ENCODE measurements around the gene CHIA. TPM values are rescaled to one million over a fixed set of nuclear protein-coding genes. Genes with fewer than 3 reads are reported as not detected.
A peak's percentile ranks its signal among the peaks of the same experiment; 100 is the strongest.

CHIA gene
- total and polyA plus RNA-seq, 2 of the 13 experiments (the other 11 are each of a cell fraction or from before 2014, with no cell fraction given) = not detected

DNA sequence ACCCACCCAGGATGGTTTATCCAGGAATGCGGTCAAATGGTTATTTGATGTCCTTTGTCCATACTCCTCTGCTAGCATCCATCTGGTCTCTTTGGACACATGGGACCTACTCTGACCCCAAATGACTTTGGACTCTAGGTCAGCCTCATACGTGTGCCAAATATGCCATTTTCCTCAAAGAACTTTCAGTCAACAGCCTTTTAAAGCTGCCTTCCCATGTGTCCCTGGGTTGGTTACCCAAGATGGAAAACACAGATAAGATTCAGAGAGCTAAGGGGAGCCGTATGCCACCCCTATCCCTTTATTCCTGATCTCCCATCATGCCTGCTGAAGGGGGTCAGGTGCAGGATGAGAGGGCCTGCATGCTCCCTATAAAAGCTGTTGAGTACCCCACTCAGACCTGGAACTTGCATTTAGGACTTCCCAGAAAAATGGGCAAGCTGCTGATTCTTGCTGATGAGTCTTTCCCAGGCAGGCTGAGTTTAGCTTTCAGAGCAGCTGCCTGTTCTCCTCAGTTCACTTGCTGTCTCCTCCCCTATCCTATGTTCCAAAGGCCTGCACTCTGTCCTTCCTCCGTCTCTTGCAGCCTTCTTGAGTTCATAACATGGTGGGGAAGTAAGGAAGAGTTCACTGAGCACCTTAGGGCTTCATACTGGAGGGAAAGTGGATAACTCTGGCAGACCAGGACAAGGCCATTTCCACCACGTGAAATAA lies 43.4 kb upstream of the CHIA start (continued):
- no peak for TF ChIP-seq MLXIP (CRISPR knock-in tag; IDR thresholded peaks at IDR 0.05; ENCODE audit: borderline replicate concordance)
- TF ChIP-seq BCL6 (CRISPR knock-in tag; IDR thresholded peaks at IDR 0.05) = peak; percentile 91
- no peak for TF ChIP-seq FLYWCH1 (CRISPR knock-in tag; IDR thresholded peaks at IDR 0.05)
- TF ChIP-seq, protein P1, sequence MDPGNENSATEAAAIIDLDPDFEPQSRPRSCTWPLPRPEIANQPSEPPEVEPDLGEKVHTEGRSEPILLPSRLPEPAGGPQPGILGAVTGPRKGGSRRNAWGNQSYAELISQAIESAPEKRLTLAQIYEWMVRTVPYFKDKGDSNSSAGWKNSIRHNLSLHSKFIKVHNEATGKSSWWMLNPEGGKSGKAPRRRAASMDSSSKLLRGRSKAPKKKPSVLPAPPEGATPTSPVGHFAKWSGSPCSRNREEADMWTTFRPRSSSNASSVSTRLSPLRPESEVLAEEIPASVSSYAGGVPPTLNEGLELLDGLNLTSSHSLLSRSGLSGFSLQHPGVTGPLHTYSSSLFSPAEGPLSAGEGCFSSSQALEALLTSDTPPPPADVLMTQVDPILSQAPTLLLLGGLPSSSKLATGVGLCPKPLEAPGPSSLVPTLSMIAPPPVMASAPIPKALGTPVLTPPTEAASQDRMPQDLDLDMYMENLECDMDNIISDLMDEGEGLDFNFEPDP (CRISPR knock-in tag; conservative IDR thresholded peaks at IDR 0.05) = no peak
- TF ChIP-seq ELF1 (CRISPR knock-in tag; IDR thresholded peaks at IDR 0.05) = 0 out of 2 replicates have a peak, but pooled peaks have one; percentile 21
- no peak for TF ChIP-seq HNRNPK (IDR thresholded peaks at IDR 0.05; ENCODE audit: low read depth, low read length, poor library complexity, severe bottlenecking)
- no peak for TF ChIP-seq NCOA5 (CRISPR knock-in tag; IDR thresholded peaks at IDR 0.05)
- TF ChIP-seq KDM6A (CRISPR knock-in tag; IDR thresholded peaks at IDR 0.05; ENCODE audit: low read depth) = no peak
- TF ChIP-seq, protein P2, sequence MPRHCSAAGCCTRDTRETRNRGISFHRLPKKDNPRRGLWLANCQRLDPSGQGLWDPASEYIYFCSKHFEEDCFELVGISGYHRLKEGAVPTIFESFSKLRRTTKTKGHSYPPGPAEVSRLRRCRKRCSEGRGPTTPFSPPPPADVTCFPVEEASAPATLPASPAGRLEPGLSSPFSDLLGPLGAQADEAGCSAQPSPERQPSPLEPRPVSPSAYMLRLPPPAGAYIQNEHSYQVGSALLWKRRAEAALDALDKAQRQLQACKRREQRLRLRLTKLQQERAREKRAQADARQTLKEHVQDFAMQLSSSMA (CRISPR knock-in tag; IDR thresholded peaks at IDR 0.05) = no peak
- peak; percentile 60 for TF ChIP-seq FOXA3 (CRISPR knock-in tag; IDR thresholded peaks at IDR 0.05)
- 0 out of 2 replicates have a peak, but pooled peaks have one; percentile 21 for TF ChIP-seq SPEN (CRISPR knock-in tag; IDR thresholded peaks at IDR 0.05; ENCODE audit: low read depth)
- TF ChIP-seq SATB2 (CRISPR knock-in tag; IDR thresholded peaks at IDR 0.05) = no peak
- TF ChIP-seq MXD3 (CRISPR knock-in tag; IDR thresholded peaks at IDR 0.05) = no peak
- TF ChIP-seq, protein P3, sequence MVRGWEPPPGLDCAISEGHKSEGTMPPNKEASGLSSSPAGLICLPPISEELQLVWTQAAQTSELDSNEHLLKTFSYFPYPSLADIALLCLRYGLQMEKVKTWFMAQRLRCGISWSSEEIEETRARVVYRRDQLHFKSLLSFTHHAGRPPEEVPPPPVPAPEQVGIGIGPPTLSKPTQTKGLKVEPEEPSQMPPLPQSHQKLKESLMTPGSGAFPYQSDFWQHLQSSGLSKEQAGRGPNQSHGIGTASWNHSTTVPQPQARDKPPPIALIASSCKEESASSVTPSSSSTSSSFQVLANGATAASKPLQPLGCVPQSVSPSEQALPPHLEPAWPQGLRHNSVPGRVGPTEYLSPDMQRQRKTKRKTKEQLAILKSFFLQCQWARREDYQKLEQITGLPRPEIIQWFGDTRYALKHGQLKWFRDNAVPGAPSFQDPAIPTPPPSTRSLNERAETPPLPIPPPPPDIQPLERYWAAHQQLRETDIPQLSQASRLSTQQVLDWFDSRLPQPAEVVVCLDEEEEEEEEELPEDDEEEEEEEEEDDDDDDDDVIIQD (CRISPR knock-in tag; IDR thresholded peaks at IDR 0.05; ENCODE audit: low read depth) = peak; percentile 58; the same call in 1 of the 2 replicates
- TF ChIP-seq SALL1 (CRISPR knock-in tag; IDR thresholded peaks at IDR 0.05) = peak; percentile 70
- TF ChIP-seq SOX13 (IDR thresholded peaks at IDR 0.05) = no peak
- TF ChIP-seq SOX13 (CRISPR knock-in tag; conservative IDR thresholded peaks at IDR 0.05 in 1 of 2, IDR thresholded peaks at IDR 0.05 in 1 of 2) = peak in 1 of 2 experiments; percentile 73; a peak in 2 of 4 replicates
- peak; percentile 37; the same call in 1 of the 2 replicates for TF ChIP-seq TBX2 (CRISPR knock-in tag; IDR thresholded peaks at IDR 0.05; ENCODE audit: borderline replicate concordance)
- no peak for TF ChIP-seq USF2 (IDR thresholded peaks at IDR 0.05; ENCODE audit: low read depth, low read length)
- no peak for TF ChIP-seq USF2 (CRISPR knock-in tag; IDR thresholded peaks at IDR 0.05; ENCODE audit: borderline replicate concordance)
- TF ChIP-seq ZNF256 (CRISPR knock-in tag; conservative IDR thresholded peaks at IDR 0.05) = no peak

Data from HepG2 (cell line).